ENCODE data around the gene CHRNB1.

The CHRNB1 gene

GRCh38 chr17:7483255-7484066, 38.6 kb downstream of the CHRNB1 start:
- Histone ChIP-seq H4K91ac (ENCODE audit: low read depth, low read length, poor library complexity) (peak overlapping the region; percentile 46), H2AFZ (ENCODE audit: low read length) (peak overlapping the region; percentile 96), H3K4me3 (ENCODE audit: low read length in 2 of 2) (peak overlapping the region; percentile 68 to 93), H3K18ac (ENCODE audit: low read length) (peak overlapping the region; percentile 95), H3K9me3 (replicated peaks in 1 of 2; ENCODE audit: control insufficient read depth in 2 of 2, insufficient read depth in 1 of 2, low read depth in 1 of 2, low read length in 2 of 2) (no peaks in the 10 kb centered on the region), H2BK5ac (ENCODE audit: low read length) (peak overlapping the region; percentile 14), H3K36me3 (replicated peaks in 1 of 2; ENCODE audit: control insufficient read depth in 2 of 2, insufficient read depth in 2 of 2, low read length in 2 of 2) (peaks cover 0 to 23% of the 10 kb centered on the region in 2 donors), H2BK12ac (ENCODE audit: low read length) (no peak overlapping the region), H3K4me2 (ENCODE audit: insufficient read depth, low read length, poor library complexity, severe bottlenecking) (peak overlapping the region; percentile 60), H3K4ac (ENCODE audit: low read length) (peak overlapping the region; percentile 58), H3K23ac (ENCODE audit: low read depth, low read length, poor library complexity) (no peak overlapping the region), H3K79me1 (ENCODE audit: low read depth, low read length) (peaks cover 1% of the 10 kb centered on the region), H4K8ac (ENCODE audit: low read depth, low read length) (peak overlapping the region; percentile 72), H3K14ac (ENCODE audit: low read length) (no peak overlapping the region), H3K9ac (ENCODE audit: low read depth, low read length, poor library complexity) (peak overlapping the region; percentile 71), H2BK15ac (ENCODE audit: low read length) (peak overlapping the region; percentile 69), H3K27me3 (ENCODE audit: control insufficient read depth in 3 of 3, insufficient read depth in 3 of 3, low read depth in 1 of 3, low read length in 3 of 3) (no peaks in the 10 kb centered on the region), H3K4me1 (ENCODE audit: control insufficient read depth in 2 of 2, insufficient read depth in 1 of 2, low read depth in 1 of 2, low read length in 2 of 2) (peaks cover 18 to 25% of the 10 kb centered on the region in 2 donors), H3K27ac (replicated peaks; ENCODE audit: low read length) (peak overlapping the region; percentile 97), H2BK120ac (ENCODE audit: low read depth, low read length) (no peak overlapping the region), H2AK5ac (ENCODE audit: low read depth, low read length) (peak overlapping the region; percentile 53)
- no CpG with 5 or more reads among the region's 38 CpGs for WGBS, 2 donors (ENCODE audit: extremely low coverage in 2 of 2, insufficient read length in 2 of 2, insufficient replicate concordance in 1 of 2)
- DNase-seq (ENCODE audit: low spot score): peak; percentile 94

GRCh38 chr17:7484067-7484918, 39.4 kb downstream of the CHRNB1 start, which contains the start of gene POLR2A:
Gene POLR2A, plus strand, starts transcription at chr17:7484366.
- Histone ChIP-seq H3K4ac (ENCODE audit: low read length) (peak within 1 kb of the TSS; percentile 58), H2BK5ac (ENCODE audit: low read length) (peak within 1 kb of the TSS; percentile 14), H3K18ac (ENCODE audit: low read length) (peak within 1 kb of the TSS; percentile 95), H3K4me1 (ENCODE audit: control insufficient read depth in 2 of 2, insufficient read depth in 1 of 2, low read depth in 1 of 2, low read length in 2 of 2) (peaks cover 15 to 24% of the 10 kb centered on the region in 2 donors), H3K79me1 (ENCODE audit: low read depth, low read length) (no peaks in the 10 kb centered on the region), H2BK12ac (ENCODE audit: low read length) (no peak within 1 kb of the TSS), H3K4me2 (ENCODE audit: insufficient read depth, low read length, poor library complexity, severe bottlenecking) (peak within 1 kb of the TSS; percentile 63), H3K9ac (ENCODE audit: low read depth, low read length, poor library complexity) (peak within 1 kb of the TSS; percentile 76), H3K27me3 (ENCODE audit: control insufficient read depth in 3 of 3, insufficient read depth in 3 of 3, low read depth in 1 of 3, low read length in 3 of 3) (no peaks in the 10 kb centered on the region), H2AK5ac (ENCODE audit: low read depth, low read length) (peak within 1 kb of the TSS; percentile 53), H3K36me3 (replicated peaks in 1 of 2; ENCODE audit: control insufficient read depth in 2 of 2, insufficient read depth in 2 of 2, low read length in 2 of 2) (peaks cover 0 to 31% of the 10 kb centered on the region in 2 donors), H4K91ac (ENCODE audit: low read depth, low read length, poor library complexity) (peak within 1 kb of the TSS; percentile 46), H4K8ac (ENCODE audit: low read depth, low read length) (peak within 1 kb of the TSS; percentile 72), H2BK120ac (ENCODE audit: low read depth, low read length) (no peak within 1 kb of the TSS), H2BK15ac (ENCODE audit: low read length) (peak within 1 kb of the TSS; percentile 69), H3K23ac (ENCODE audit: low read depth, low read length, poor library complexity) (peak within 1 kb of the TSS; percentile 100), H3K9me3 (replicated peaks in 1 of 2; ENCODE audit: control insufficient read depth in 2 of 2, insufficient read depth in 1 of 2, low read depth in 1 of 2, low read length in 2 of 2) (no peaks in the 10 kb centered on the region), H3K4me3 (ENCODE audit: low read length in 2 of 2) (peak within 1 kb of the TSS; percentile 68 to 93), H3K14ac (ENCODE audit: low read length) (peak within 1 kb of the TSS; percentile 73), H2AFZ (ENCODE audit: low read length) (peak within 1 kb of the TSS; percentile 96), H3K27ac (replicated peaks; ENCODE audit: low read length) (peak within 1 kb of the TSS; percentile 97)
- no CpG with 5 or more reads among the region's 64 CpGs for WGBS, 2 donors (ENCODE audit: extremely low coverage in 2 of 2, insufficient read length in 2 of 2, insufficient replicate concordance in 1 of 2)
- DNase-seq (ENCODE audit: low spot score): peak; percentile 97

- Histone ChIP-seq H2BK12ac (ENCODE audit: low read length) (no peak overlapping the region), H3K36me3 (replicated peaks in 1 of 2; ENCODE audit: control insufficient read depth in 2 of 2, insufficient read depth in 2 of 2, low read length in 2 of 2) (peaks cover 3 to 38% of the 10 kb centered on the region in 2 donors), H2BK15ac (ENCODE audit: low read length) (no peak overlapping the region), H3K9me3 (replicated peaks in 1 of 2; ENCODE audit: control insufficient read depth in 2 of 2, insufficient read depth in 1 of 2, low read depth in 1 of 2, low read length in 2 of 2) (no peaks in the 10 kb centered on the region), H2BK120ac (ENCODE audit: low read depth, low read length) (no peak overlapping the region), H3K79me1 (ENCODE audit: low read depth, low read length) (peaks cover 2% of the 10 kb centered on the region), H4K91ac (ENCODE audit: low read depth, low read length, poor library complexity) (no peak overlapping the region), H2BK5ac (ENCODE audit: low read length) (no peak overlapping the region), H3K14ac (ENCODE audit: low read length) (peak overlapping the region; percentile 73), H3K4ac (ENCODE audit: low read length) (no peak overlapping the region), H4K8ac (ENCODE audit: low read depth, low read length) (no peak overlapping the region), H3K27me3 (ENCODE audit: control insufficient read depth in 3 of 3, insufficient read depth in 3 of 3, low read depth in 1 of 3, low read length in 3 of 3) (no peaks in the 10 kb centered on the region), H2AK5ac (ENCODE audit: low read depth, low read length) (no peak overlapping the region), H2AFZ (ENCODE audit: low read length) (peak overlapping the region; percentile 64), H3K9ac (ENCODE audit: low read depth, low read length, poor library complexity) (peak overlapping the region; percentile 76), H3K27ac (replicated peaks; ENCODE audit: low read length) (peak overlapping the region; percentile 35), H3K4me3 (ENCODE audit: low read length in 2 of 2) (peak overlapping the region; percentile 68 to 85), H3K23ac (ENCODE audit: low read depth, low read length, poor library complexity) (peak overlapping the region; percentile 100), H3K4me1 (ENCODE audit: control insufficient read depth in 2 of 2, insufficient read depth in 1 of 2, low read depth in 1 of 2, low read length in 2 of 2) (peaks cover 13 to 23% of the 10 kb centered on the region in 2 donors), H3K4me2 (ENCODE audit: insufficient read depth, low read length, poor library complexity, severe bottlenecking) (peak overlapping the region; percentile 63), H3K18ac (ENCODE audit: low read length) (peak overlapping the region; percentile 90)
- no peak for DNase-seq (ENCODE audit: low spot score)
- no CpG with 5 or more reads among the region's 19 CpGs for WGBS, 2 donors (ENCODE audit: extremely low coverage in 2 of 2, insufficient read length in 2 of 2, insufficient replicate concordance in 1 of 2)
These were observed 40.1 kb downstream of the CHRNB1 start for GRCh38 chr17:7484919-7485377.
